MCF 10A (cell line): Measurements from ENCODE around the gene CFAP58. TPM values are rescaled to one million over a fixed set of nuclear protein-coding genes. Genes with fewer than 3 reads are reported as not detected.

Experiments used
- BruUV-seq: library from RNA; stranded (reverse); fragments of 400-500 nt; replicated peaks from 2 replicates; lab custom pipeline; 2021; lab: Mats Ljungman, UMichigan
- CTCF ChIA-PET: fragments of 300-600 bp; sonication (Branson Sonifier 250); formaldehyde crosslinking; extraction: SDS; loops from one replicate; lab custom pipeline; 2021; ENCODE audit warnings: antibody characterized with exemption, inconsistent platforms; lab: Yijun Ruan, JAX
- POLR2A ChIA-PET: fragments of 300-600, 350-650 bp; sonication (Branson Sonifier 250); formaldehyde crosslinking; extraction: SDS; loops from one replicate; lab custom pipeline; 2020; ENCODE audit warnings: antibody characterized with exemption, inconsistent platforms; lab: Yijun Ruan, JAX
- DNase-seq: peaks from one replicate; pipeline ENCODE4 v3.0.0-alpha.2; 2018; ENCODE audit not compliant: unreplicated experiment
- H3K27ac Mint-ChIP-seq: one replicate; pipeline ENCODE4 v1.8.0; 2022; ENCODE audit warnings: mild to moderate bottlenecking, low read depth, mixed read lengths; ENCODE audit not compliant: unreplicated experiment
- H3K27me3 Mint-ChIP-seq: one replicate; pipeline ENCODE4 v1.8.0; 2022; ENCODE audit warnings: mixed read lengths; ENCODE audit not compliant: insufficient read depth, unreplicated experiment
- H3K36me3 Mint-ChIP-seq: one replicate; pipeline ENCODE4 v1.8.0; 2022; ENCODE audit warnings: mild to moderate bottlenecking, moderate library complexity, mixed read lengths; ENCODE audit not compliant: insufficient read depth, unreplicated experiment
- H3K4me1 Mint-ChIP-seq: one replicate; pipeline ENCODE4 v1.8.0; 2022; ENCODE audit warnings: mixed read lengths; ENCODE audit not compliant: insufficient read depth, unreplicated experiment
- H3K4me3 Mint-ChIP-seq: one replicate; pipeline ENCODE4 v1.8.0; 2022; ENCODE audit warnings: mild to moderate bottlenecking, moderate library complexity, mixed read lengths; ENCODE audit not compliant: unreplicated experiment
- H3K9me3 Mint-ChIP-seq: one replicate; pipeline ENCODE4 v1.8.0; 2022; ENCODE audit warnings: mixed read lengths; ENCODE audit not compliant: unreplicated experiment
- CTCF ChIP-seq: fragments of 200-600 bp; IDR thresholded peaks from one replicate; pipeline ENCODE4 v1.8.0; 2022; ENCODE audit warnings: antibody characterized with exemption, mild to moderate bottlenecking; ENCODE audit not compliant: unreplicated experiment
- intact Hi-C: fragments of 100-400 bp; cut with micrococcal nuclease; formaldehyde crosslinking; loops from 2 replicates; pipeline ENCODE4 v1.14.1; 2022
- total RNA-seq: library from RNA; stranded (reverse); gene quantifications from 2 replicates; pipeline ENCODE4 v1.2.3, GENCODE V29; 2022

Gene CFAP58
- total RNA-seq, 1 experiment from 2014 or later, result 0.89 TPM

- Mint-ChIP-seq H3K9me3 (no peaks in the 10 kb centered on the region), H3K4me1 (peaks cover 61% of the 10 kb centered on the region), H3K4me3 (no peak overlapping the region), H3K27ac (peak overlapping the region; percentile 46), H3K36me3 (peaks cover 6% of the 10 kb centered on the region), H3K27me3 (no peaks in the 10 kb centered on the region)
- intact Hi-C loops, result loop anchor here (10.0 kb wide), 1 partner anchor 449 kb away; no protein-coding TSS in a partner anchor
- ChIA-PET POLR2A (interaction anchor here (0.7 to 6.9 kb wide), 5 partner anchors 13 to 59 kb away, joined by 3 to 146 read pairs (median 4); no protein-coding TSS in a partner anchor), CTCF (interaction anchor here (1.2 to 10.5 kb wide), 7 partner anchors 12 to 59 kb away, joined by 3 to 79 read pairs (median 7); no protein-coding TSS in a partner anchor)
- BruUV-seq, result no TSS peak
- no peak for DNase-seq
- no peak for TF ChIP-seq CTCF
Observed at GRCh38 chr10:104333728-104334373, 19.8 kb upstream of the CFAP58 start.

- Mint-ChIP-seq H3K4me3 (no peak overlapping the region), H3K27ac (no peak overlapping the region), H3K36me3 (peaks cover 6% of the 10 kb centered on the region), H3K4me1 (peaks cover 60% of the 10 kb centered on the region), H3K27me3 (no peaks in the 10 kb centered on the region), H3K9me3 (no peaks in the 10 kb centered on the region)
- no peak for TF ChIP-seq CTCF
- intact Hi-C loops, result loop anchor here (10.0 kb wide), 1 partner anchor 450 kb away; no protein-coding TSS in a partner anchor
- BruUV-seq, result no TSS peak
- ChIA-PET POLR2A (interaction anchor here (0.7 to 6.9 kb wide), 6 partner anchors 14 to 79 kb away, joined by 3 to 146 read pairs (median 4); no protein-coding TSS in a partner anchor), CTCF (interaction anchor here (1.2 to 10.5 kb wide), 9 partner anchors 12 to 60 kb away, joined by 3 to 79 read pairs (median 7); no protein-coding TSS in a partner anchor)
- no peak for DNase-seq
Observed at GRCh38 chr10:104334561-104334960, 19.1 kb upstream of the CFAP58 start.

GRCh38 chr10:104334965-104335650 is 18.5 kb upstream of the CFAP58 start:
- Mint-ChIP-seq H3K9me3 (no peaks in the 10 kb centered on the region), H3K36me3 (peaks cover 6% of the 10 kb centered on the region), H3K27me3 (no peaks in the 10 kb centered on the region), H3K4me3 (peak overlapping the region; percentile 80), H3K4me1 (peaks cover 60% of the 10 kb centered on the region), H3K27ac (no peak overlapping the region)
- TF ChIP-seq CTCF, result no peak
- intact Hi-C loops, result loop anchor here (10.0 kb wide), 1 partner anchor 450 kb away; no protein-coding TSS in a partner anchor
- BruUV-seq, result no TSS peak
- ChIA-PET CTCF (interaction anchor here (1.2 to 10.5 kb wide), 10 partner anchors 13 to 60 kb away, joined by 3 to 79 read pairs (median 14); partner anchors contain the start of gene CFAP58), POLR2A (interaction anchor here (0.7 to 6.9 kb wide), 7 partner anchors 14 to 80 kb away, joined by 3 to 146 read pairs (median 4); partner anchors contain the start of gene GSTO2)
- DNase-seq, result no peak
